Measurements from ENCODE around the gene PHF12. TPM values are rescaled to one million over a fixed set of nuclear protein-coding genes. Genes with fewer than 3 reads are reported as not detected.

The PHF12 gene
- polyA plus RNA-seq, 12 donors: 18.6 to 52.0 (median 28.9) TPM; not detected in 1

DNA sequence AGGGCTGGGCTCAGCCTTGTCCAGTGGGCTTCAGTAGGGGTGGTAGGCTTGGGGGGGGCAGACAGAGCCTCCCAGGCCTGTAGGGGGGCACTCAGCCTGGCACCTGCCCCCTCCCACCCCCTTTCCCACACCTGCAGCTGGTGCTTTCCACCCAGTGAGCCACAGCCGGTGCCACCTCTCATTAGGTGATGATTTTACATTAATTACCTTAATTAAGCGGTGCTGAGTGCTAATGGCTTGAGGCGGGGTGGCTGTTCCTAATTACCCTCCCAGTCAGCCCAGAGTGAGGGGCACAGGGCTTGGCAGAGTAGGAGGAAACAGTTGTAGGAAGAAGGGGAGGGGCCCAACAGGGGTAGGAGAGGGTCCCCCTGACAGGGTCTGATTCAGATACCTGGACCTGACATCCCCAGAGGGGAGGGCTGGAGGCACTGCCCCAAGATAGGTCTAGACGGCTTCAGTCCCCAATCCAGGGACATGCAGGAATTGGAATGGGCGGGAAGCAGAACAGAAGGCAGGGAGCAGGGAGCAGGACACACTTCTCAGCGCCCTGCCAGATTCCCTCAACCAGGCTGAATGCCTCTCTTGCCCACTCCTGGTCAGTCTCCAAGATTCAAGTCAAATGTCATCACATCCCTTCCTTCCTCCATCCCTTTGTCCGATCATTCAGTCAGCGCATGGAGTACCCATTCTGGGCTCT is 26.5 kb upstream of the PHF12 start:
- DNase-seq: no peak

GRCh38 chr17:28975646-28976045 is 24.3 kb upstream of the PHF12 start:
- no peak for DNase-seq

GRCh38 chr17:28975031-28975430 is 23.7 kb upstream of the PHF12 start:
- DNase-seq: no peak

DNA sequence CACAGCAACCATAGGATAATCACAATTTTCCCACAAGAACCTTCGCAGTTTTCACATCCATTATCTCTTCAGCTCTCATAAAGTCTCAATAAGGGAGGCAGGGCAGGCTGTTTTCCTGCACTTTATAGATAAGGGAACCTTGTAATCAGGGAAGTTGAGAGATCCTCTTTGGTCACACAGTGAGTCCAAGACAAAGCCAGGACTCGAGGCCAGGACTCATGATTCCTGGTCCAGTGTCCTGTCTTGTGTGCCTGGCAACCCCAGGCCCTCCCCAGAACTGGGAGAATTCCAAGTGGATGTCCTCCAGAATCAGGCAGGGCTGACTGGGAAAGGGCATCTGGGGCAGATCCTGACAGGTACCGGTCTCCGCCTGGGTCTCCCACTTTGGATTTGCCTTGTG is 23.1 kb upstream of the PHF12 start:
- no peak for DNase-seq

DNA sequence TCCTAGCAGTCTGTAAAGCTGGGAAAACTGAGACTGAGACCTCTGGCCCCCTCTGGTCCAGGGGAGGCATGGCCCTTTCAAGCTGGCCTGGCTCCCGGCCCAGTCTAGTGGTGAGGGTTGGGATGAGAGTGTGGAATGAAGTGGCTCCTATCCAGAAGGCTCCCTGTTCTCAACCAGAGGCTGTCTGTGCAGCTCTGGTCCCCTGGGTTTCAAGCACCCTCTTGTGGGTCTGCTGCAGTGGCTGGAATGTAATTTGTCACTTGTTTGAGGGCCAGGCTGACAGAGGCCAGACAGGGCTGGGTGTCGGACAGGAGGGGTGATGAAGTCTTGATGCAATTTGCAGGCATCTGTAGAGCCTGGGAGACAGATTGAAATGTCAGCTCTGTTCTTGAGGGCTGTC is 22.1 kb upstream of the PHF12 start:
- no peak for DNase-seq

DNA sequence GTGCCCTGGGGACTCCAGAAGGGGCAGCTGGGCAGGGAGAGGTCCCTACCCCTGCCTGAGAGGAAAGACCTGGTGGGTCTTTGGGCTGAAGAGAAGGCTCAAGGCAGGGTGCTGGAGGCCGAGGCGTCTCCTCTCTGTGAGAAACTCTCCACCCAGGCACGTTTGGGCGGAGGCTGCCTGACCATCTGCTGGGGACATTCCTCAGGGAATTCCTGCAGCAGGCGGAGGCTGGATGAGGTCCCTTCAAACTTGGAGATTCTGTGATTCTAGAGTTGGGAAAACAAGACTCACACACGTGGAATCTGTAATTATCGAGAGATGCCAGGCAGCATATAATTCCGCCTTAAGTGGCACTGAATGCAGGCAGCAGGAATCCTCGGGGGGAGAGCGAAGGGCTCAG is 21.1 kb upstream of the PHF12 start:
- no peak for DNase-seq

- peak; percentile 71 for DNase-seq
Observed at GRCh38 chr17:28970879-28971278, 19.6 kb upstream of the PHF12 start.

GRCh38 chr17:28969706-28970393 is 18.5 kb upstream of the PHF12 start:
- DNase-seq: no peak

DNA sequence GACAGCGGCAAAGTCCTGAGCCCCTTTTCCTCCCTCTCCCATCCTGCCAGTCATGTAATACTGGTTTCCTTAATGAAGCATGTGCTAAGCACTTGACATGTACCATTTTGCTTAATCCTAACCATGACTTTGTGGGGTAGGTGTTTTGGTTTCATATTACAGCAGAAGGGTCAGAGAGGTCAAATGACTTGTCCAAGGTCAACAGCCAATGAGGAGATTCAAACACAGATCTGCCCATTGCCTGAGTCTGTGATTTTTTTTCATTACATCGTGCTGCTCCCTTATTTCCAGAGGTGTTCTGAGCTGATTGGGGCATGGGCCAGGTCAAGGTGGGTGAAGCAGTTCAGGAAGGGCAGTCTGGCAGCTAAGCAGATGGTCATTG is 17.6 kb upstream of the PHF12 start:
- no peak for DNase-seq

GRCh38 chr17:28968231-28968913 is 17.1 kb upstream of the PHF12 start:
- DNase-seq: no peak

DNA sequence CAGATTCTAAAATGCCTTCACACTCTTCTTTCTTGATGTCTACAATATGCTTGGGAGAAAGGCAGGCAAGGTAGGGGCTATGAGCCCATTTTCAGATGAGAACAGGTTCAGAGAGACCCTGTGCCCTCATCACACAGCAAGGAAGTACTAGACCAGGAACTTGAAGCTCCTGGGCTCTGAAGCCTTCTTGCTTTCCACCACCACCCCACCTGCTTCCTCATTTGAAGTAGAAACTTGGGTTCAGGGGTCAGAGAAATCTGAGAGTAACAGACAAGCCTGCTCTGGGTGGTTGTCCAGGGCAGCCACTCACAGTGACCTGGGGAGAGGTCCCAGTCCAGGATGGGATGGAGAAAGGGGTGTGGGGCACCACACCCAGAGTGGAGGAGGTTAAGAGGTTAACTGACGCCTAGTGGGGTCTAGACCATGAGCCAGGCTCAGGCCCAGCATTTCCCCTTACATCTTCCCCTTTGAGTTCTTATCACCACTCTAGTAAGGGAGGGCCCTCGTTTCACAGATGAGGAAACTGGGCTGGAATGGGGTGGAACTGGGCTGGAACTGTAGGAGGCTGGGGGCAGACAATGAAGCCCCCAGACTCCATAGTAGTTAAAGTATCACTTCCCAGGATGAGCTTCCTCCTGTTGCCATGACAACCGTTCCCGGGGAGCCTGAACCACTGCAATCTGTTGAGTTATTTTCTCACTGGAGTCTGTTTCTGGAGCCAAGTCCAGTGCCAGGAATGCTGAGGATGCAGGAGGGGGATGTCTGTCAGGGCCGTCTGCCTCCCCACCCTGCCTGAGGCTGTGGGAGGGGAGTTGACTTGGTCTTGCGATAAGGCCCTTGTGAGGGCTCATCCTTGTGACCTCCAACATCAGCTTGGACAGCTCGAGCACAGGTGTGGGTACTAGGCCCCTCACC is 16.2 kb upstream of the PHF12 start:
- DNase-seq: no peak

GRCh38 chr17:28963841-28964240 is 12.5 kb upstream of the PHF12 start:
- DNase-seq: no peak

DNA sequence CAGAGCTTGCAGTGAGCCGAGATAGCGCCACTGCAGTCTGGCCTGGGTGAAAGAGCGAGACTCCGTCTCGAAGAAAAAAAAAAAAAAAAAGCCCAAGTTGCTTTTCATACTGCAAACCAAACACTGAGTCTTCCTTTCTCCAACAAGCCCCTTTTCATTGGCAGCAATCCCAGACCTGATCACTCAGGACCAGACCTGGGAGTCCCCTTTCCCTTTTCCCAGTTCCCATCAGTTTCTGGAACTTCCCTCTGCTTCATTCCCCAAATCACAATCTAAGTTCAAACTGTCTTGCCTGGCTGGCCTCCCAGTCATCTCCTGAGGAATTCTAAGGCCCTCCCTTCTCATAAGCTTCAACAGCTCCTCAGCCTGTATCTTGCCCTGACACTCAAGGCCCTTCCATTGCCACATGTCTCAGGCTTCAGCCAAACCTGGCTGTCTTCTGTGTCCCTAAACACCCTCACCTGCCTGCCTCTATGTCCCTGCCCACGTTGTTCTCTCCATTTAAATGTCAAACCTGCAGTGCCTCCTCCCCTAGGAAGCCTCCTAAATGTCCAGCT is 11.8 kb upstream of the PHF12 start:
- peak; percentile 25 for DNase-seq

GRCh38 chr17:28961391-28961790 is 10.1 kb upstream of the PHF12 start:
- no peak for DNase-seq

DNA sequence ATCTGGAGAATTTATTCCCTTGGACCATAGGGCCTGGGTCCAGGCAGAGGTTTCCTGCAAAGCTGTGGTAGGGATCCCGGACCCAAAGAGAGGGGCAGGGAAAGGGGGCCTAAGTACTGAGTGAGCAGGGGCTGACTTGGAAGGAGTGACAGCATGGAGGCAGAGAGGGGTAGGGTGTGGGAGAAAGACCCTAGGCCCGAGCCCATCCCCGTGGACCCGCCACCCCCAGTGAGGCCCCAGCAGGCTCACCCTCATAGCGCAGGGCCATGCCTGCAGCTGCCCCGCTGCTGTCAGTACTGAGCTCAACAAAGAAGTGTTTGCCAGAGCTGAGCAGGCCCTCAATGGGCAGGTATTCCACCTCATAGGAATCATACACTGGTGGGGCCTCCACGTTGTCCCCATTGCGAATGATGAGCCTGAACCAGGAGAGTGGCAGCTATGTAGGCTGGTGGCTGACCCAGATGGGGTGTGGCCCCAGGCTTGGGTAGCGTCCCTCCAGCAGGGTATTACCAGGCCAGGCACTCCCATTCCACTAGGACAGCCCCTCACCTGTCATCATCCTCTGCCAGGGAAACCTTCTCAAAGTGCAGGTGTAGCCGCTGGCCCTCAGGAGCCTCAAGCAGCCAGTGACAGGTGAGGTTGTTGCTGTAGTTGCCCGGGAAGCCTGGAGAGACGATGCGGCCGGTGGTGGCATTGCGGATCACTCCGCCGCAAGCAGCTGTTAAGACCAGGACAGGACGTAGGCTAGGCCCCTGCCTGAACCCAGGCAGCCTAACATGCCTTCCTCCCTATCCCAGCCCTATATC is 9.1 kb upstream of the PHF12 start:
- DNase-seq: no peak

- DNase-seq: no peak
Observed at GRCh38 chr17:28959471-28959871, 8.2 kb upstream of the PHF12 start.

DNA sequence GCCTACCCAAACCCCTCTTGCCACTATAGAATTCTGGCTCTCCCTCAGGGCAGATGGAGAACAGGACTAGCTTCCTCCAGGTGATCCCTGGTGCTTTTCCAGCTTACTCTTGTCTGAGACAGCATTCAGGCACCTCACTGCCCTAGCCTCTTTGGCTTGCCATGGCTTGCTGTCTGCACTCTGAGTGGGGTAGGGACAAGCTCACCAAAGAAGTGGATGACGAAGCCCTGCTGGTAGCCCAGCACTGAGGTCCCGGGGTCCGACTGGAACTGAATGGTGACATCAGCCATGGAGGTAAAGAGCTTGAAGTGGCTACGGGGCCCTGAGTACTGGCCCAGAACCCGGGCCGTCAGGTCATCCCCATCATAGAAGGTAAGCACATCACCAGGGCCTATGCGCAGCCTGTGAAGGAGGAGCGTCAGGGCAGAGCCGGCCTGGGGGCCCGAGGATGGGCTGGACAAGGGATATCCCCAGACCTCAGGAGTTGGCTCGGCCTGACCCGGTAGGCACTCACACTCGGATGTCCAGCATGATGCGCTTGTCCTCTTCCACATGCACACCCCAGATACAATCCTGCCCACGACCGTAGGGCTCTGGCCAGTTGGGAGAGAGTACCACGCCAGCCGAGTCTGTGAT is 7.6 kb upstream of the PHF12 start:
- no peak for DNase-seq

- DNase-seq: no peak
Observed at GRCh38 chr17:28957992-28958355, 6.7 kb upstream of the PHF12 start.

- no peak for DNase-seq
Observed at GRCh38 chr17:28957277-28957991, 6.1 kb upstream of the PHF12 start.

DNA sequence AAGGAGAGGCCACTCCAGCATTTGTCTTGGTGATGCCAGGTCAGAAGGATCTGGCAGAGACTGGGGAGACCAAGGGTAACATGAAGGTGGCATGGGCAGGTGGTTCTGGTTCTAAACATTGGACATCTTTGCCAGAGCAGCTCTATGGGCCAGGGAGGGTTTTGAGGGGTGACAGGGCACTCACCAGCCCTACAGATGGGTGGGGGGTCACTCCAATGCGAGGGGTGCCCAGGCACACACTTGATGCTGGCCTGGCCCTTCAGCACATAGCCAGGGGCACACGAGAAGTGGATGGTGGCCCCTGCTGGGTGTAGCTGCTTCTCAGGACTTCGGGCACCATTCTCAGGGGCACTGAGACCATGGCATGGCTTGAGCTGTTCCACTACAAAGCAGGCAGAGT is 5.5 kb upstream of the PHF12 start:
- DNase-seq: no peak
